KMS-11 (cell line): Measurements from ENCODE around the gene SPIRE2.
"Not testable (repeated sequence)": the region's sequence is repeated elsewhere in the genome, so short reads cannot be mapped to it uniquely, and the experiment has no call there.

Experiments used
- H2AFZ ChIP-seq: fragments of 200-600 bp; sonication (generic); 2 replicates; pipeline ENCODE4 v1.6.1; 2016; ENCODE audit warnings: antibody characterized with exemption, mixed run types, low read depth
- H3K27ac ChIP-seq: fragments of 200-600 bp; sonication (generic); 2 replicates; pipeline ENCODE4 v1.6.1; 2016; ENCODE audit warnings: mild to moderate bottlenecking, mixed run types
- H3K27me3 ChIP-seq: fragments of 200-600 bp; sonication (generic); 2 replicates; pipeline ENCODE4 v1.6.1; 2017; ENCODE audit warnings: mild to moderate bottlenecking, low read depth, mixed run types, moderate library complexity; ENCODE audit not compliant: insufficient read depth
- H3K36me3 ChIP-seq: fragments of 200-600 bp; sonication (generic); 2 replicates; pipeline ENCODE4 v1.6.1; 2017; ENCODE audit warnings: mild to moderate bottlenecking, mixed run types; ENCODE audit not compliant: insufficient read depth
- H3K4me1 ChIP-seq: fragments of 200-600 bp; sonication (generic); 2 replicates; pipeline ENCODE4 v1.6.1; 2016; ENCODE audit warnings: mild to moderate bottlenecking, low read depth, mixed run types; ENCODE audit not compliant: poor library complexity, severe bottlenecking
- H3K4me2 ChIP-seq: fragments of 200-600 bp; sonication (generic); 2 replicates; pipeline ENCODE4 v1.7.0; 2016; ENCODE audit warnings: mild to moderate bottlenecking, mixed run types
- H3K4me3 ChIP-seq: fragments of 200-600 bp; sonication (generic); IDR thresholded peaks from 2 replicates; pipeline ENCODE4 v1.6.1; 2017; ENCODE audit warnings: low read depth, low read length, mixed read lengths; ENCODE audit not compliant: insufficient read depth
- H3K79me2 ChIP-seq: fragments of 200-600 bp; sonication (generic); 2 replicates; pipeline ENCODE4 v1.6.1; 2016; ENCODE audit warnings: low read depth, mixed run types; ENCODE audit not compliant: insufficient read depth
- H3K9ac ChIP-seq: fragments of 200-600 bp; sonication (generic); 2 replicates; pipeline ENCODE4 v1.6.1; 2016; ENCODE audit warnings: mild to moderate bottlenecking, mixed run types
- H4K20me1 ChIP-seq: fragments of 200-600 bp; sonication (generic); 2 replicates; pipeline ENCODE4 v1.6.1; 2016; ENCODE audit warnings: mild to moderate bottlenecking, mixed run types; ENCODE audit not compliant: insufficient read depth
- CTCF ChIP-seq: fragments of 200-600 bp; sonication (generic); conservative IDR thresholded peaks from 2 replicates; pipeline ENCODE4 v1.6.1; 2017; ENCODE audit warnings: low read depth, mild to moderate bottlenecking, antibody characterized with exemption, low read length, moderate library complexity, mixed read lengths

SPIRE2 gene

DNA sequence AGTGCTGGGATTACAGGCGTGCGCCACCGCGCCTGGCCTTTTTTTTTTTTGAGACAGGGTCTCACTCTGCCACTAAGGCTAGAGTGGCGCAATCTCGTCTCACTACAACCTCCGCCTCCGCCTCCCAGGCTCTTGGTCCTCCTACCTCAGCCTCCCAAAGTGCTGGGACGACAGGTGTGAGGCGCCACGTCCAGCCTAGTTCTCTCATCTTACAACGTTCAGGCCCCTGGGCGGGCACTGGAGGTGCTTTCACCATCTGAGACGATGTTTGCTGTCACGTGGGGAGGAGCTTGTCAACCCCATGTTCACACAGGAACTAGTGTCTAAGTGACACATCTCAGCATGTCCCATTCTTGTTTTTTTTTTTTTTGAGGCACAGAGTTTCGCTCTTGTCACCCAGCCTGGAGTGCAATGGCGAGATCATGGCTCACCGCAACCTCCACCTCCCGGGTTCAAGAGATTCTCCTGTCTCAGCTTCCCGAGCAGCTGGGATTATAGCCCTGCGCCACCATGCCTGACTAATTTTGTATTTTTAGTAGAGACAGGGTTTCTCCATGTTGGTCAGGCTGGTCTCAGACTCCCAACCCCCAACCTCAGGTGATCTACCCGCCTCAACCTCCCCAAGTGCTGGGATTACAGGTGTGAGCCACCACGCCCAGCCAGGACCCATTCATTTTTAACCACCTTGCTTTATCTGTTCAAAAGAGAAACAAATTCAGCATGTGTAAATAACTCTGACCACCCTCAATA is 6.7 kb upstream of the SPIRE2 start:
- TF ChIP-seq CTCF = no peak
- Histone ChIP-seq H3K4me2 (no peak overlapping the region), H2AFZ (no peak overlapping the region), H3K9ac (no peak overlapping the region), H3K27ac (no peak overlapping the region), H3K27me3 (no peaks in the 10 kb centered on the region), H4K20me1 (no peaks in the 10 kb centered on the region), H3K79me2 (no peaks in the 10 kb centered on the region), H3K4me3 (no peak overlapping the region), H3K4me1 (peaks cover 23% of the 10 kb centered on the region), H3K36me3 (no peaks in the 10 kb centered on the region)

GRCh38 chr16:89822188-89823086 is 5.8 kb upstream of the SPIRE2 start:
- H3K9ac ChIP-seq = no peak overlapping the region
- H3K4me2 ChIP-seq = no peak overlapping the region
- H3K27ac ChIP-seq = no peak overlapping the region

DNA sequence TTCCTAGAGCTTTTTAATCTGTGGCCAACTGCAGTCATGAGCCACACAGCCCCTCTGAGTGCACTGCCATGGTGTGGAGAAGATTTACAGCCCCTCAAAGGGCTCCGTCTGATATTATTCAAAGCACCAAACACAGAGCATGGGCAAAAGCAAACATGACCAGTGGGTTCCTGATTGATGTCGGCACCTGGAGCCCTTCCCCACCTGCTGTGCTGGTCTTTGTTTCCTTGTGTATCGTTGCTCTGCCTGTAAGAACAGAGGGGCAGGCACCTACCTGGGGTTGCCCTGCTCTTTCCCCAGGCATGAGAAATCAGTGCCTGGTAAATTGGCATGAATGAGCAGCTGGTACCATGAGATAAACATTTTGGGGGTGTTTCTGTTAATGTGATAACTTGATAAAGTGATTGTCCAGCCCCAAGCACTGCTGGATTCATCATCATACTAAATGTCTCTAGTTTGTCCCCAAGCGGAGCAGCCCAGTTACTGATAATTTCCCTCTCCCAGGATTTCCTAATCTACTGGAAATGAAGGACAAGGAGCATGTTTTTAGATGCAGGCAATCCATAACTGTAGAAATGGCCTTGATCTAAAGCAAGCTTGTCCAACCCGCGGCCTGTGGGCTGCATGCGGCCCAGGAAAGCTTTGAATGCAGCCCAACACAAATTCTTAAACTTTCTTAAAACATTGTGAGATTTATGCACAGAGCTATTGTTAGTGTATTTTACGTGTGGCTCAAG is 5.0 kb upstream of the SPIRE2 start:
- Histone ChIP-seq H2AFZ (no peak overlapping the region), H3K4me1 (peaks cover 25% of the 10 kb centered on the region), H3K9ac (no peak overlapping the region), H3K27me3 (no peaks in the 10 kb centered on the region), H4K20me1 (no peaks in the 10 kb centered on the region), H3K27ac (no peak overlapping the region), H3K79me2 (no peaks in the 10 kb centered on the region), H3K36me3 (no peaks in the 10 kb centered on the region), H3K4me2 (no peak overlapping the region), H3K4me3 (no peak overlapping the region)
- no peak for TF ChIP-seq CTCF

More at GRCh38 chr16:89822188-89823086, 5.8 kb upstream of the SPIRE2 start:
- no peaks in the 10 kb centered on the region for H3K79me2 ChIP-seq
- no peaks in the 10 kb centered on the region for H4K20me1 ChIP-seq
- H3K36me3 ChIP-seq = no peaks in the 10 kb centered on the region
- H3K27me3 ChIP-seq = no peaks in the 10 kb centered on the region
- peaks cover 26% of the 10 kb centered on the region for H3K4me1 ChIP-seq
- TF ChIP-seq CTCF = no peak
- H2AFZ ChIP-seq = no peak overlapping the region
- H3K4me3 ChIP-seq = no peak overlapping the region

DNA sequence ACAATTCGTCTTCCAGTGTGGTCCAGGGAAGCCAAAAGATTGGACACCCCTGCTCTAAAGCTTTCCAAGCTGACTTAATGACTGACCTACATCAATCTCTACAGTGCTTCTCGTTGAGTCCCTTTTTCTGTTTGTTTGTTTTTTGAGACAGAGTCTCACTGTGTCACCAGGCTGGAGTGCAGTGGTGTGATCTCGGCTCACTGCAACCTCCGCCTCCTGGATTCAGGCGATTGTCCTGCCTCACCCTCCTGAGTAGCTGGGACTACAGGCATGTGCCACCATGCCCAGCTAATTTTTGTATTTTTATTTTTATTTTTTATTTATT is 4.5 kb upstream of the SPIRE2 start:
- H3K4me2 ChIP-seq, H3K27ac ChIP-seq, H3K9ac ChIP-seq, H3K27me3 ChIP-seq, H3K4me3 ChIP-seq, H3K79me2 ChIP-seq, H3K36me3 ChIP-seq, H2AFZ ChIP-seq, H4K20me1 ChIP-seq: not testable (repeated sequence)
- peaks cover 25% of the 10 kb centered on the region for H3K4me1 ChIP-seq
